Measurements from ENCODE around the gene PRDM16. TPM values are rescaled to one million over a fixed set of nuclear protein-coding genes. Genes with fewer than 3 reads are reported as not detected.
A peak's percentile ranks its signal among the peaks of the same experiment; 100 is the strongest.

The PRDM16 gene
- polyA plus RNA-seq, 2 of the 4 experiments (the other 2 are of a cell fraction) = 0.03 to 0.35 TPM

DNA sequence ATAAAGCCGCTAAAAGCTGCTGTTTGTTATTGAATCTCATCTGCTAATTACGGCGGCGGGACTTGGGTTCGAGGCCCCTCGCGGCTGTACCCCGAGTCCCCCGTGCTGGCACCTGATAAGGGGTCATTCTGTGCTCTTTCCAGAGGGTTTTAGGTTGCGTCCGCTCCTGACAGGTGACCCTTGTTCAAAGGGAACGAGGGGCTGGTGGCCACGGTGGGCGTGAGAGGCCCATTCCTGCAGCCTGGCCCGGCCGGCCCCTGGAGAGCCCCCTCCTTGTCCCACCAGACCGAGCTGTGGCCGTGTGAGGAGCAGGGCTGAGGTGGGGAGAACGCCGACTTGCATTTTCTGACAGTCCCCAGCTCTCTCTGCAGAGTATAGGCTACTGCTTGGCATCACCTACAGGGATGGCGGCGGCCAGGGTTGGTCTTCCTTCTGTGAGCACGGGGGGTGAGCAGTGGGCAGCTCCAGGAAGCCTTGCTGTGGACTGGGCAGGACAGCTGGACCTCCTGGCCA is 12.2 kb downstream of the PRDM16 start:
- FAIRE-seq (no peak), ATAC-seq (no peak), DNase-seq (ENCODE audit: low read depth in 1 of 2, low spot score in 1 of 2) (no peak)
- TF ChIP-seq EHMT2 (IDR thresholded peaks at IDR 0.05; ENCODE audit: low read depth) (no peak), HDAC2 (IDR thresholded peaks at IDR 0.05) (no peak), NPAS2 (CRISPR knock-in tag; IDR thresholded peaks at IDR 0.05; ENCODE audit: borderline replicate concordance) (no peak), CEBPB (IDR thresholded peaks at IDR 0.05) (no peak), JUNB (IDR thresholded peaks at IDR 0.05) (no peak), HOXA7 (CRISPR knock-in tag; IDR thresholded peaks at IDR 0.05) (no peak), EP300 (IDR thresholded peaks at IDR 0.05) (no peak), POLR2AphosphoS2 (conservative IDR thresholded peaks at IDR 0.05; ENCODE audit: low read length) (no peak), FOSL2 (IDR thresholded peaks at IDR 0.05) (no peak), FOSL2 (CRISPR knock-in tag; IDR thresholded peaks at IDR 0.05) (no peak), RAD21 (conservative IDR thresholded peaks at IDR 0.05 in 1 of 2, IDR thresholded peaks at IDR 0.05 in 1 of 2) (no peak), SREBF2 (IDR thresholded peaks at IDR 0.05) (no peak), MYC (IDR thresholded peaks at IDR 0.05; ENCODE audit: borderline replicate concordance, low read length) (no peak), HOXB5 (CRISPR knock-in tag; IDR thresholded peaks at IDR 0.05) (no peak), HOXB13 (CRISPR knock-in tag; IDR thresholded peaks at IDR 0.05; ENCODE audit: low read depth) (no peak), MAFK (IDR thresholded peaks at IDR 0.05; ENCODE audit: partially characterized antibody) (no peak)
- TF ChIP-seq, protein P1, sequence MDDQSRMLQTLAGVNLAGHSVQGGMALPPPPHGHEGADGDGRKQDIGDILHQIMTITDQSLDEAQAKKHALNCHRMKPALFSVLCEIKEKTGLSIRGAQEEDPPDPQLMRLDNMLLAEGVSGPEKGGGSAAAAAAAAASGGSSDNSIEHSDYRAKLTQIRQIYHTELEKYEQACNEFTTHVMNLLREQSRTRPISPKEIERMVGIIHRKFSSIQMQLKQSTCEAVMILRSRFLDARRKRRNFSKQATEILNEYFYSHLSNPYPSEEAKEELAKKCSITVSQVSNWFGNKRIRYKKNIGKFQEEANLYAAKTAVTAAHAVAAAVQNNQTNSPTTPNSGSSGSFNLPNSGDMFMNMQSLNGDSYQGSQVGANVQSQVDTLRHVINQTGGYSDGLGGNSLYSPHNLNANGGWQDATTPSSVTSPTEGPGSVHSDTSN (IDR thresholded peaks at IDR 0.05) = no peak
- Histone ChIP-seq H3K4me2 (no peak overlapping the region), H3K27ac (no peak overlapping the region), H3K9me3 (no peaks in the 10 kb centered on the region), H3K4me1 (no peaks in the 10 kb centered on the region), H3K4me3 (no peak overlapping the region)
- WGBS (ENCODE audit: missing lambda C conversion rate) = 71% methylated on average over 13 of the region's 23 CpGs
- POLR2A ChIA-PET = no interaction called here
- CTCF ChIA-PET = no interaction called here

DNA sequence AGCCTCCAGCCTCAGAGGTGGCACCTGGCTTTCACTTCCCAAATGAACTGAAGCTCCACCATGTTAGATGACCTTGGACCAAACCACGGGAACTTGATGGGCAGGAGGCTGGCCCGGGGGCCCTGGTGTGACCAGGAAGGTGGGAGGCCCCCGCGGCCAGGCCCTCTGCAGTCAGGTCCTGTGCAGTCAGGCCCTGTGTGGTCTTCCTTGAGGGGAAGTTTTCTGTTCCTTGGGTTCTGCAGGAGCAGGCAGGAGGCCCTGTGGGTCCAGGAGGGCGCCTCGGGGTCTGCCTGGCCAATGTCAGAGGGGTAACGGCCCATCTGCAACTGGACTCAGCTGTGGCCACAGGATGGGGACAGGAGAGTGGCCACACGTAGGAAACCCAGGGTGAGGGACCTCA is 13.0 kb downstream of the PRDM16 start:
- WGBS (ENCODE audit: missing lambda C conversion rate) = 73% methylated on average over 3 of the region's 8 CpGs
- Histone ChIP-seq H3K9me3 (no peaks in the 10 kb centered on the region), H3K4me1 (no peaks in the 10 kb centered on the region), H3K4me3 (no peak overlapping the region), H3K27ac (no peak overlapping the region), H3K4me2 (no peak overlapping the region)
- no peak for DNase-seq (ENCODE audit: low read depth in 1 of 2, low spot score in 1 of 2)
- POLR2A ChIA-PET = no interaction called here
- no peak for FAIRE-seq
- ATAC-seq = no peak
- CTCF ChIA-PET = no interaction called here
- TF ChIP-seq, protein P2, sequence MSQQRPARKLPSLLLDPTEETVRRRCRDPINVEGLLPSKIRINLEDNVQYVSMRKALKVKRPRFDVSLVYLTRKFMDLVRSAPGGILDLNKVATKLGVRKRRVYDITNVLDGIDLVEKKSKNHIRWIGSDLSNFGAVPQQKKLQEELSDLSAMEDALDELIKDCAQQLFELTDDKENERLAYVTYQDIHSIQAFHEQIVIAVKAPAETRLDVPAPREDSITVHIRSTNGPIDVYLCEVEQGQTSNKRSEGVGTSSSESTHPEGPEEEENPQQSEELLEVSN (IDR thresholded peaks at IDR 0.05; ENCODE audit: borderline replicate concordance, low read depth) = no peak
- TF ChIP-seq SMC3 (IDR thresholded peaks at IDR 0.05) (no peak), CBX8 (IDR thresholded peaks at IDR 0.05) (no peak)

DNA sequence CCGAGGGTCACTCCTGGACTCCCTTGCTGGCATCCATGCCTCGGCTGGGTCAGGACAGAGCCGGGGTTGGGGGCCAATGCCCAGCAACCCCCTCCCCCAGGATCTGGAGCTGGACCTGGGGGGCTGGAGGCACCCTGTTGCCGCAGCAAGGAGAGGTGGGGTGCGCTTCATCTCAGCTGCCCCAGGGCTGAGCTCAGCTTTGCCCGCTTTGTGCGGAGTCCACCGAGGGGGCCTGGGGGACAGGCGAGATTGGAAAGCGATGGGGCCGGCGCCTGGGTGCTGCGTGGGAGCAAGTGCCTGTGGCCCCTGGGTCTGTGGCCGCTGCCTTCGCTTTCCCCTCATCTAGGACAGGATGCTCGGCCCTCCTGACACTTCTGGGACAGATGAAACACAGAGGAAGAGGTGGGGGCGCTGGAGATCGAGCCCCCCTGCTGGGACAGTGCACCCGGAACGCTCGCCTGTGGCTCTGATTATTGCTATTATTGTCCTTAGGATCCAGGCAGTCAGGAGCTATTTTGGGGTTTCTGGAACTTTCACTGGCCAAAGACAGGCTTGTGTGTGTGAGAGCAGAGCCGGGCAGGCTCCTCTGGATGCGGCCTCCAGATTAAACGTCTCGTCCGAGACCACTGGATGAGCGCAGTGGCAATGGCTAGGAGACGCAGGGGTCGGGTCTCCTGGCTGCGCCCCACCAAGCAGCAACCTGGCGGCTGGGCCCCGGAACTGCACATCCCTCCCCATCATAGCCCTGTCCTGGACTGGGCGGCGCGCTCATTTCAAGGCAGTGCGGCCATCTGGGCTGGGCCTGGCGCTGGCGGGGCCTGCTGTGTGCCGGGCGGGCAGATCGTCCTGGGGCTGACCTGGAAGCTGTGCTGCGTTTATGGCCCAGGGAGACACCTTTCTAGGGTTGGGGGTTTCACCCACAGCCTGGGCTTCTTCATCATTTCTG is 13.8 kb downstream of the PRDM16 start:
- ChIA-PET POLR2A (no interaction called here), CTCF (interaction anchor here (0.5 kb wide), 1 partner anchor 289 kb away, joined by 3 read pairs; no protein-coding TSS in a partner anchor)
- Histone ChIP-seq H3K4me3 (no peak overlapping the region), H3K4me2 (no peak overlapping the region), H3K27ac (no peak overlapping the region), H3K4me1 (no peaks in the 10 kb centered on the region), H3K9me3 (no peaks in the 10 kb centered on the region)
- 66% methylated on average over 18 of the region's 42 CpGs for WGBS (ENCODE audit: missing lambda C conversion rate)
- no peak for DNase-seq (ENCODE audit: low read depth in 1 of 2, low spot score in 1 of 2)
- no peak for FAIRE-seq
- ATAC-seq = peak in 1 of 2 experiments; percentile 47; a peak in 1 of 6 replicates
- no peak for TF ChIP-seq FOSB (CRISPR knock-in tag; IDR thresholded peaks at IDR 0.05)
- no peak for TF ChIP-seq RFX5 (IDR thresholded peaks at IDR 0.05)
- TF ChIP-seq CEBPB (IDR thresholded peaks at IDR 0.05) = no peak
- TF ChIP-seq CHD4 (IDR thresholded peaks at IDR 0.05; ENCODE audit: borderline replicate concordance) = no peak
- TF ChIP-seq RCOR1 (IDR thresholded peaks at IDR 0.05; ENCODE audit: low read depth, low read length) = no peak
- no peak for TF ChIP-seq EP300 (IDR thresholded peaks at IDR 0.05)
- TF ChIP-seq ZFP36 (IDR thresholded peaks at IDR 0.05; ENCODE audit: borderline replicate concordance, partially characterized antibody) = no peak
- no peak for TF ChIP-seq MAFK (IDR thresholded peaks at IDR 0.05; ENCODE audit: partially characterized antibody)
- no peak for TF ChIP-seq JUN (IDR thresholded peaks at IDR 0.05)
- no peak for TF ChIP-seq HEYL (CRISPR knock-in tag; IDR thresholded peaks at IDR 0.05)
- no peak for TF ChIP-seq GATA3 (IDR thresholded peaks at IDR 0.05; ENCODE audit: borderline replicate concordance)
- TF ChIP-seq, protein P3, sequence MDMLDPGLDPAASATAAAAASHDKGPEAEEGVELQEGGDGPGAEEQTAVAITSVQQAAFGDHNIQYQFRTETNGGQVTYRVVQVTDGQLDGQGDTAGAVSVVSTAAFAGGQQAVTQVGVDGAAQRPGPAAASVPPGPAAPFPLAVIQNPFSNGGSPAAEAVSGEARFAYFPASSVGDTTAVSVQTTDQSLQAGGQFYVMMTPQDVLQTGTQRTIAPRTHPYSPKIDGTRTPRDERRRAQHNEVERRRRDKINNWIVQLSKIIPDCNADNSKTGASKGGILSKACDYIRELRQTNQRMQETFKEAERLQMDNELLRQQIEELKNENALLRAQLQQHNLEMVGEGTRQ (IDR thresholded peaks at IDR 0.05) = no peak

Measured in A549 (cell line).